SW 1271 (cell line): ENCODE data around the gene KIR3DL2.
"Not testable (repeated sequence)": the region's sequence is repeated elsewhere in the genome, so short reads cannot be mapped to it uniquely, and the experiment has no call there.

Experiments
- DNase-seq, 2 experiments: peaks; one replicate each; lab custom pipeline; 2025; lab: John Stamatoyannopoulos, UW

Gene KIR3DL2

GRCh38 chr19:54871696-54872095 lies 21.5 kb downstream of the KIR3DL2 start:
- no peak for DNase-seq

GRCh38 chr19:54873990-54874389 lies 23.7 kb downstream of the KIR3DL2 start, which contains the start of gene FCAR:
TSS of gene FCAR (plus strand) at chr19:54874235. CDS start at chr19:54874290, 55 bp downstream.
- no peak for DNase-seq

- no peak for DNase-seq
Measured at GRCh38 chr19:54875506-54875905, 25.3 kb downstream of the KIR3DL2 start.

GRCh38 chr19:54877471-54877870 lies 27.2 kb downstream of the KIR3DL2 start:
- DNase-seq: no peak

- no peak for DNase-seq
Measured at GRCh38 chr19:54881884-54882283, 31.6 kb downstream of the KIR3DL2 start.

- no peak for DNase-seq
Measured at GRCh38 chr19:54882758-54883157, 32.5 kb downstream of the KIR3DL2 start.

- DNase-seq: no peak
Measured at GRCh38 chr19:54883228-54883627, 33.0 kb downstream of the KIR3DL2 start.

GRCh38 chr19:54888239-54888638 lies 38.0 kb downstream of the KIR3DL2 start:
- DNase-seq: no peak

GRCh38 chr19:54889566-54889965 lies 39.3 kb downstream of the KIR3DL2 start:
- DNase-seq: no peak

GRCh38 chr19:54893406-54893805 lies 43.2 kb downstream of the KIR3DL2 start:
- DNase-seq: no peak

GRCh38 chr19:54894106-54894505 lies 43.9 kb downstream of the KIR3DL2 start:
- DNase-seq: not testable (repeated sequence)

- no peak for DNase-seq
Measured at GRCh38 chr19:54896036-54896435, 45.8 kb downstream of the KIR3DL2 start.

GRCh38 chr19:54898685-54899084 lies 48.4 kb downstream of the KIR3DL2 start:
- DNase-seq: not testable (repeated sequence)

GRCh38 chr19:54899646-54900045 lies 49.4 kb downstream of the KIR3DL2 start:
- DNase-seq: not testable (repeated sequence)

GRCh38 chr19:54901153-54901552 lies 50.9 kb downstream of the KIR3DL2 start:
- DNase-seq: not testable (repeated sequence)

- no peak for DNase-seq
Measured at GRCh38 chr19:54902061-54902460, 51.8 kb downstream of the KIR3DL2 start.

- no peak for DNase-seq
Measured at GRCh38 chr19:54903303-54903702, 53.1 kb downstream of the KIR3DL2 start.

GRCh38 chr19:54904261-54904660 lies 54.0 kb downstream of the KIR3DL2 start:
- DNase-seq: not testable (repeated sequence)

- DNase-seq: no peak
Measured at GRCh38 chr19:54905421-54905802, 55.2 kb downstream of the KIR3DL2 start.

GRCh38 chr19:54905803-54906511 lies 55.7 kb downstream of the KIR3DL2 start, which contains the start of gene NCR1:
TSS of gene NCR1 (plus strand) at chr19:54906148. CDS start at chr19:54906188, 40 bp downstream.
- no peak for DNase-seq

GRCh38 chr19:54906819-54907218 lies 56.6 kb downstream of the KIR3DL2 start:
- no peak for DNase-seq

- DNase-seq: not testable (repeated sequence)
Measured at GRCh38 chr19:54907899-54908298, 57.7 kb downstream of the KIR3DL2 start.
